Body of pancreas (tissue), 4 donors: Measurements from ENCODE around the gene EPHA10. TPM values are rescaled to one million over a fixed set of nuclear protein-coding genes. Genes with fewer than 3 reads are reported as not detected.
"Not testable (repeated sequence)": the region's sequence is repeated elsewhere in the genome, so short reads cannot be mapped to it uniquely, and the experiment has no call there.

Source experiments
- ATAC-seq: fragments of 150-250 bp; one replicate; pipeline ENCODE4 v1.9.1; 2016
- DNase-seq, 4 donors: peaks; one replicate each; pipeline ENCODE4 v3.0.0-alpha.2; 2019
- H3K27ac ChIP-seq, 4 donors: fragments of 200-600 bp; sonication (generic); 1 replicate in 3 of 4; 2 replicates in 1 of 4; pipeline versions ENCODE4 v1.5.1 to v1.6.1; 2016 to 2019; ENCODE audit warnings: mild to moderate bottlenecking in 1 of 4, mixed read lengths in 1 of 4, moderate library complexity in 1 of 4
- H3K27me3 ChIP-seq, 2 donors: fragments of 200-600 bp; sonication (generic); one replicate each; pipeline ENCODE4 v1.6.0; 2016; ENCODE audit warnings: mild to moderate bottlenecking in 1 of 2
- H3K36me3 ChIP-seq, 2 donors: fragments of 200-600 bp; sonication (generic); replicated peaks in 1 of 2; 2 replicates each; pipeline ENCODE4 v1.5.1; 2016; ENCODE audit warnings: low read depth in 2 of 2; ENCODE audit not compliant: insufficient read depth in 1 of 2
- H3K4me1 ChIP-seq: fragments of 200-600 bp; sonication (generic); one replicate; pipeline ENCODE4 v1.6.0; 2016
- H3K4me3 ChIP-seq, 2 donors: fragments of 200-600 bp; sonication (generic); 1 replicate in 1 of 2; 2 replicates in 1 of 2; pipeline ENCODE4 v1.5.1; 2016 to 2019
- H3K9me3 ChIP-seq, 3 donors: fragments of 200-600 bp; sonication (generic); 1 replicate in 2 of 3; 2 replicates in 1 of 3; pipeline ENCODE4 v1.5.1; 2016
- CTCF ChIP-seq, 7 experiments: fragments of 450-650 bp in 4 of 7; fragments of 200-600 bp in 3 of 7; sonication (generic) in 3 of 7; IDR thresholded peaks; one replicate each; pipeline ENCODE4 v1.5.1; 2016 to 2019; ENCODE audit warnings: antibody characterized with exemption in 7 of 7
- POLR2A ChIP-seq, 3 donors: fragments of 450-650 bp; IDR thresholded peaks; one replicate each; pipeline ENCODE4 v1.6.1; 2016; ENCODE audit warnings: antibody characterized with exemption in 3 of 3, mild to moderate bottlenecking in 2 of 3
- WGBS, 2 donors: methylation state at CpG; one replicate each; pipeline ENCODE4 v1.1.5; 2017; 5-methylcytosine and 5-hydroxymethylcytosine counted together
- intact Hi-C: fragments of 100-400 bp; cut with DNase I; formaldehyde crosslinking; loops from one replicate; pipeline ENCODE4 v1.15.1; 2023
- total RNA-seq, 2 donors: library from RNA; depleted of rRNA; stranded (reverse); fragments of >200 nt; gene quantifications; one replicate each; pipeline ENCODE4 v1.1.0, GENCODE V29; 2016

EPHA10 gene
- total RNA-seq, 2 donors from 2014 or later = 1.6 to 2.0 TPM

DNA sequence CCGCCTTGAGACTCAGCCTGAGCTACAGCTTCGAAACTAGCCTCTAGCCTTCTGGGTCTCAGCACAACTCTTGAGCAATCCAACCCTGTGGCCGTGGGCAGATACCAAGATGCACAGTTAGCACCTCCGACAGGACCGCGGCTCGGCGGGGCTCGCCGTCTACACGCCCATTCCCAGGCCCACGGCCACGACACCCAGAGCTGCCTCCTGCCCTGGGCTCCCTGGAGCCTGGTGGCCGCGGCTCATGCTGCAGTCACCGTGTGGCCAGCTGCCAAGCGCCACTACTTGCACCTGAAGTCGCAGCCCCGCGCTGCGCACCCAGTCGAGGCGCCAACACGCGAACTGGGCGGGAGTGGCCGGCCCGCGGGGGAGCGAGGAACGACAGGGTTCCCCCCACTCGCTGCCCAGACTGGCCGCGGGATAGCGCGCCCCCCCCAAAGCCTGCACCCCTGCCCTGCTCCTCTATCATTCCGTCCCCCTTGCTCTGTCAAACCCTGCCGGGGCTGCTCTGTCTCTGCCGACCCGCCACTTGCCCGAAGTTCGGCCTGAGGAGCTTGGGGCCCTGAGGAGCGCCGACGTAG lies 73.3 kb downstream of the EPHA10 start:
- ATAC-seq (peak; percentile 15), DNase-seq (peak; percentile 54 to 80 (median 66))
- intact Hi-C loops = loop anchor here (10.0 kb wide), 2 partner anchors 103 to 163 kb away; partner anchors contain the start of genes MANEAL and MTF1
- Histone ChIP-seq H3K9me3 (no peaks in the 10 kb centered on the region), H3K4me1 (peaks cover 35% of the 10 kb centered on the region), H3K4me3 (peak overlapping the region; percentile 50 to 74), H3K27ac (peak overlapping the region; percentile 75 to 90 (median 85)), H3K36me3 (no peaks in the 10 kb centered on the region), H3K27me3 (no peaks in the 10 kb centered on the region)
- TF ChIP-seq POLR2A (IDR thresholded peaks at IDR 0.05) (no peak), CTCF (IDR thresholded peaks at IDR 0.05) (peak in 4 of 7 experiments; percentile 12 to 31 (median 17))
- WGBS, 2 donors = 2 to 20% methylated on average over 1 to 21 of the region's 45 CpGs

DNA sequence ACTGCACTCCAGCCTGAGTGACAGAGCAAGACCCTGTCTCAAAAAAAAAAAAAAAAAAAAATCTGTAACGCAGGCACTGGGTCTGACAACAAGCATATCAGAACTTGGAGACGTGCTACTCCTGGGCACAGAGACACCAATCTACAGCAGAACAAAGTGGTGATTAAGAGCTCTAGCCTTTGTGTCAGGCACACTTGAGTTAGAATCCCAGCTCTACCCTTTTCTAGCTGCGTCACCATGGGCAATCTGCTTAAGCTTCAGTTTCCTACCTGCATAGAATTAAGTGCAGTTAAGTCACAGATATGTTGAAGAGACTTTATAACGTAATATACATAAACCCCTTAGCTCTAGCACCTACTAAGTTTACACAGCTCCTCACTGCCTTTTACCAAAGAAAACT lies 76.0 kb downstream of the EPHA10 start:
- no peak for ATAC-seq
- intact Hi-C loops = no loop called here
- Histone ChIP-seq H3K4me1 (peaks cover 35% of the 10 kb centered on the region), H3K27me3 (no peaks in the 10 kb centered on the region), H3K27ac (peak overlapping the region in 1 of 4 donors; percentile 82), H3K9me3 (no peaks in the 10 kb centered on the region), H3K4me3 (no peak overlapping the region), H3K36me3 (peaks cover 0 to 5% of the 10 kb centered on the region in 2 donors)
- 47 to 58% methylated on average over 4 of the region's 4 CpGs for WGBS, 2 donors
- DNase-seq = no peak
- TF ChIP-seq CTCF (IDR thresholded peaks at IDR 0.05) = no peak
- TF ChIP-seq POLR2A (IDR thresholded peaks at IDR 0.05) = no peak

DNA sequence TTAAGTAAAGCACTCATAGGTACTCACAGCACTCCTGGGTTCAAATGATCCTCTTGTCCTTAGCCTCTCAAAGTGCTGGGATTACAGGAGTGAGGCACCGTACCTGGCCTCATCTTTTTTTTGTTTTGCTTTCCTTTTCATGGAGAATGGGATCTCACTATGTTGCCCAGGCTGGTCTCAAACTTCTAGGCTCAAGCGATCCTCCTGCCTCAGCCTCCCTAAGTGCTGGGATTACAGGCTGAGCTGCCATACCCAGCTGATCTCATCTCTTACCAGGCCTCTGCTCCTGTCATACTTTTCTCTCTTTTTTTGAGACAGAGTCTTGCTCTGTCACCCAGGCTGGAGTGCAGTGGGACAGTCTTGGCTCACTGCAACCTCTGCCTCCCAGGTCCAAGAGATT lies 77.2 kb downstream of the EPHA10 start:
- H3K36me3 ChIP-seq = not testable (repeated sequence)

DNA sequence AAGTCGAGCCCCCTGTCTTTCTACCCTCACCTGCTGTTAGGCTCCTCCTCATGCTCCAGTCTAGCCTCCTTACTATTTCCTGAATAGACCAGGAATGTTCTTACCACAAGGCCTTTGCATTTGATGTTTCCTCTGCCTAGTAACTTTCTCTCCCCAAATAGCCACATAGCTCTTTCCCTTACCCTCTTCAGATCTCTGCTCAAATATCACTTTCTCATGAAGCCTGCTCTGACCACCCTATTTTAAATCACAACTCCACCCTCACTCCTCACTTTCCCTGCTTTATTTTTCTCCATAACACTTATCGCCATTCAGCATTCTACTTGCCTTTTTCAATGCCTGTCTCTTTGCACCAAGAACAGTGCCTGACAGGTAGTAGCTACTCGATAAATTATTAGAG lies 79.2 kb downstream of the EPHA10 start:
- no peak for ATAC-seq
- WGBS, 2 donors = 79 to 91% methylated on average over 3 of the region's 3 CpGs
- intact Hi-C loops = no loop called here

More for the DNA sequence above, 77.2 kb downstream of the EPHA10 start:
- ATAC-seq, H3K27me3 ChIP-seq, intact Hi-C loops, H3K9me3 ChIP-seq, H3K27ac ChIP-seq, DNase-seq, H3K4me3 ChIP-seq: not testable (repeated sequence)
- H3K4me1 ChIP-seq = peaks cover 33% of the 10 kb centered on the region
- 92 to 97% methylated on average over 2 of the region's 2 CpGs for WGBS, 2 donors

DNA sequence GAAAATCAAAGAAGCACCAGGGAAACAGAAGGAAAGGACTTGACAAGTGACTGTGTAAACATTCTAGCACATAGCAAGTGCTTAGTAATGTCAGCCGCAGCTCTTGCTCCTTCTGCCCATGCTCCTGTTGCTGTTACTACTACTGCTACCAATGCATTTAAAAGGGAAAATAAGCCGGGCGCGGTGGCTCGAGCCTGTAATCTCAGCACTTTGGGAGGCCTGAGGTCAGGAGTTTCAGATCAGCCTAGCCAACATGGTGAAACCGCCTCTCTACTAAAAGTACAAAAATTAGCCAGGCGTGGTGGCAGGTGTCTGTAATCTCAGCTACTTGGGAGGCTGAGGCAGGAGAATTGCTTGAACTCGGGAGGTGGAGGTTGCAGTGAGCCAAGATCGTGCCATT lies 80.7 kb downstream of the EPHA10 start:
- not testable (repeated sequence) for H3K27me3 ChIP-seq, ATAC-seq, H3K27ac ChIP-seq, H3K4me3 ChIP-seq, DNase-seq, H3K9me3 ChIP-seq, H3K36me3 ChIP-seq
- intact Hi-C loops = loop anchor here (5.0 kb wide), 1 partner anchor 232 kb away; no protein-coding TSS in a partner anchor
- 88 to 92% methylated on average over 9 of the region's 9 CpGs for WGBS, 2 donors
- H3K4me1 ChIP-seq = peaks cover 14% of the 10 kb centered on the region

More for the DNA sequence above, 79.2 kb downstream of the EPHA10 start:
- peaks cover 0 to 7% of the 10 kb centered on the region in 2 donors for H3K36me3 ChIP-seq
- no peak for DNase-seq
- no peak overlapping the region for H3K27ac ChIP-seq
- peaks cover 21% of the 10 kb centered on the region for H3K4me1 ChIP-seq
- no peaks in the 10 kb centered on the region for H3K9me3 ChIP-seq
- no peaks in the 10 kb centered on the region for H3K27me3 ChIP-seq
- no peak overlapping the region for H3K4me3 ChIP-seq
- TF ChIP-seq POLR2A (IDR thresholded peaks at IDR 0.05) = no peak
- no peak for TF ChIP-seq CTCF (IDR thresholded peaks at IDR 0.05)
